ENCODE measurements around the gene NAGS. TPM values are rescaled to one million over a fixed set of nuclear protein-coding genes. Genes with fewer than 3 reads are reported as not detected.

The NAGS gene
- total and polyA plus RNA-seq, 2 experiments from 2014 or later: 4.2 to 7.2 TPM

DNA sequence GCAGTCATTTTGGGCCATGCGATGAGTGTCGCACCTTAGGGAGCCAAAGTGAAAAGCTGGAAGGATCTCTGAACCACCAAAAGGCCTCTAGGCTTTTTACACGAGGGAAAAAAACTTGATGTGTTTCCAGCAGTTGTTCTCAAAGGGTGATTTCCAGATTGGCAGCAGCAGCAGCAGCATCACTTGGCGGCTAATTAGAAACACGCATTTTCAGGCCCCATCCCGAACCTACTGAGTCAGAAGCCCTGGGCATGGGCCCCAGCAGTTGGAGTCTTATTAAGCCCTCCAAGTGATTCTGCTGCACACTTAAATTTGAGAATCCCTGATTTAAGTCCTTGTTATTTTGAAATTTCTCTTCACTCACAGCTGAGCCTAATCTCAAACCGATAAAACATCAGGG lies 25.4 kb upstream of the NAGS start:
- H3K27me3 Mint-ChIP-seq (ENCODE audit: insufficient read depth, low read depth, poor library complexity): peaks cover 18% of the 10 kb centered on the region
- Histone ChIP-seq H3K4me1 (ENCODE audit: insufficient read depth) (no peaks in the 10 kb centered on the region; the same call in 1 of the 2 replicates), H3K27ac (ENCODE audit: low read depth) (no peak overlapping the region), H3K36me3 (ENCODE audit: insufficient read depth) (no peaks in the 10 kb centered on the region), H3K4me2 (no peak overlapping the region), H3K4me3 (no peak overlapping the region), H3K27me3 (ENCODE audit: insufficient read depth) (peaks cover 24% of the 10 kb centered on the region), H3K79me2 (replicated peaks; ENCODE audit: insufficient read depth) (no peaks in the 10 kb centered on the region), H4K20me1 (replicated peaks; ENCODE audit: insufficient read depth) (no peaks in the 10 kb centered on the region), H3F3A (replicated peaks; ENCODE audit: low read depth) (0 out of 2 replicates have a peak, but pooled peaks cover 3% of the 10 kb centered on the region), H3K9me2 (ENCODE audit: insufficient read depth) (no peaks in the 10 kb centered on the region), H2AFZ (no peak overlapping the region)
- H3K4me3 Mint-ChIP-seq: no peak overlapping the region
- no peak overlapping the region for H3K27ac Mint-ChIP-seq
- ATAC-seq (no peak), DNase-seq (ENCODE audit: low spot score) (no peak)
- H3K9me3 Mint-ChIP-seq: no peaks in the 10 kb centered on the region
- no peak for TF ChIP-seq NANOG (IDR thresholded peaks at IDR 0.05; ENCODE audit: borderline replicate concordance)
- TF ChIP-seq STAT1 (IDR thresholded peaks at IDR 0.05; ENCODE audit: unreplicated experiment): no peak
- TF ChIP-seq ZNF331 (CRISPR knock-in tag; IDR thresholded peaks at IDR 0.05; ENCODE audit: low read depth): no peak
- no peak for TF ChIP-seq ZNF462 (CRISPR knock-in tag; IDR thresholded peaks at IDR 0.05)
- no peaks in the 10 kb centered on the region for H3K36me3 Mint-ChIP-seq (ENCODE audit: low read depth)
- H3K4me1 Mint-ChIP-seq: no peaks in the 10 kb centered on the region

DNA sequence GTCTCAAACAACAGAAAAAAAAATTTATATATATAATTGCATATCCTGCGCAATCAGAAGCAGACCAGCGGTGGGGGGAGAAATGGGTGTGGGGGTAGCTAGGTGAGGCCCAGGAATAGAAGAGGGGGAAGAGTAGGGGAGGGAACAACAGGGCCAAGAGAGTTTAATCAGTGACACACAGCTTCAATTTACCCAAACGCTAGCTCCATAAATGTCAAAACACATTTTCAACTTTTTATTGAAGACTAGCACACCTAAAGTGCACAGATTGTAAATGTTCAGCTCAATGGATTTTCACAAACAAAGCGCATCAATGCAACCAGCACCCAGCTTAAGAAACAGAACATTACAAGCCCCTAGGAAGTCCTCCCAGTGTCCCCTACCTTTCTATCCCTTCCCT lies 24.8 kb upstream of the NAGS start:
- H4K20me1 ChIP-seq (replicated peaks; ENCODE audit: insufficient read depth): no peaks in the 10 kb centered on the region
- no peak overlapping the region for H3K4me3 Mint-ChIP-seq
- H3K36me3 ChIP-seq (ENCODE audit: insufficient read depth): no peaks in the 10 kb centered on the region
- H3K4me2 ChIP-seq: no peak overlapping the region
- no peaks in the 10 kb centered on the region for H3K79me2 ChIP-seq (replicated peaks; ENCODE audit: insufficient read depth)
- no peak overlapping the region for H3K4me3 ChIP-seq
- peaks cover 22% of the 10 kb centered on the region for H3K27me3 Mint-ChIP-seq (ENCODE audit: insufficient read depth, low read depth, poor library complexity)
- peaks cover 4% of the 10 kb centered on the region; the same call in 2 of the 3 replicates for H3K4me1 Mint-ChIP-seq
- no peak for ATAC-seq
- no peaks in the 10 kb centered on the region for H3K9me3 Mint-ChIP-seq
- H3K27me3 ChIP-seq (ENCODE audit: insufficient read depth): peaks cover 31% of the 10 kb centered on the region
- no peak overlapping the region for H3K27ac Mint-ChIP-seq
- H3K4me1 ChIP-seq (ENCODE audit: insufficient read depth): peaks cover 6% of the 10 kb centered on the region; the same call in 1 of the 2 replicates
- no peak overlapping the region for H2AFZ ChIP-seq
- 0 out of 2 replicates have a peak, but pooled peaks cover 6% of the 10 kb centered on the region for H3F3A ChIP-seq (replicated peaks; ENCODE audit: low read depth)
- no peaks in the 10 kb centered on the region for H3K9me2 ChIP-seq (ENCODE audit: insufficient read depth)
- H3K27ac ChIP-seq (ENCODE audit: low read depth): no peak overlapping the region
- DNase-seq (ENCODE audit: low spot score): no peak
- H3K36me3 Mint-ChIP-seq (ENCODE audit: low read depth): no peaks in the 10 kb centered on the region
- TF ChIP-seq ETS1 (IDR thresholded peaks at IDR 0.05) (no peak), EZH2phosphoT487 (IDR thresholded peaks at IDR 0.05; ENCODE audit: unreplicated experiment) (no peak)
- TF ChIP-seq, protein P1, sequence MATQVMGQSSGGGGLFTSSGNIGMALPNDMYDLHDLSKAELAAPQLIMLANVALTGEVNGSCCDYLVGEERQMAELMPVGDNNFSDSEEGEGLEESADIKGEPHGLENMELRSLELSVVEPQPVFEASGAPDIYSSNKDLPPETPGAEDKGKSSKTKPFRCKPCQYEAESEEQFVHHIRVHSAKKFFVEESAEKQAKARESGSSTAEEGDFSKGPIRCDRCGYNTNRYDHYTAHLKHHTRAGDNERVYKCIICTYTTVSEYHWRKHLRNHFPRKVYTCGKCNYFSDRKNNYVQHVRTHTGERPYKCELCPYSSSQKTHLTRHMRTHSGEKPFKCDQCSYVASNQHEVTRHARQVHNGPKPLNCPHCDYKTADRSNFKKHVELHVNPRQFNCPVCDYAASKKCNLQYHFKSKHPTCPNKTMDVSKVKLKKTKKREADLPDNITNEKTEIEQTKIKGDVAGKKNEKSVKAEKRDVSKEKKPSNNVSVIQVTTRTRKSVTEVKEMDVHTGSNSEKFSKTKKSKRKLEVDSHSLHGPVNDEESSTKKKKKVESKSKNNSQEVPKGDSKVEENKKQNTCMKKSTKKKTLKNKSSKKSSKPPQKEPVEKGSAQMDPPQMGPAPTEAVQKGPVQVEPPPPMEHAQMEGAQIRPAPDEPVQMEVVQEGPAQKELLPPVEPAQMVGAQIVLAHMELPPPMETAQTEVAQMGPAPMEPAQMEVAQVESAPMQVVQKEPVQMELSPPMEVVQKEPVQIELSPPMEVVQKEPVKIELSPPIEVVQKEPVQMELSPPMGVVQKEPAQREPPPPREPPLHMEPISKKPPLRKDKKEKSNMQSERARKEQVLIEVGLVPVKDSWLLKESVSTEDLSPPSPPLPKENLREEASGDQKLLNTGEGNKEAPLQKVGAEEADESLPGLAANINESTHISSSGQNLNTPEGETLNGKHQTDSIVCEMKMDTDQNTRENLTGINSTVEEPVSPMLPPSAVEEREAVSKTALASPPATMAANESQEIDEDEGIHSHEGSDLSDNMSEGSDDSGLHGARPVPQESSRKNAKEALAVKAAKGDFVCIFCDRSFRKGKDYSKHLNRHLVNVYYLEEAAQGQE (IDR thresholded peaks at IDR 0.05; ENCODE audit: unreplicated experiment): no peak
